22Rv1 (cell line): ENCODE data around the gene PLA2G4A.

Source experiments
- CTCF ChIP-seq: fragments of 450-650 bp; IDR thresholded peaks from 2 replicates; pipeline ENCODE4 v1.5.1; 2017; ENCODE audit warnings: mild to moderate bottlenecking
- ZFX ChIP-seq: fragments of 450-650 bp; IDR thresholded peaks from 2 replicates; pipeline ENCODE4 v1.6.1; 2017; ENCODE audit warnings: antibody characterized with exemption, borderline replicate concordance

GRCh38 chr1:186894415-186894814 lies 65.7 kb downstream of the PLA2G4A start:
- TF ChIP-seq CTCF (no peak), ZFX (no peak)
